K562 (cell line): Measurements from ENCODE around the gene ELMOD1. TPM values are rescaled to one million over a fixed set of nuclear protein-coding genes. Genes with fewer than 3 reads are reported as not detected.

Experiments
- ATAC-seq: fragments of 200-7000 bp; cut with Tn5 transposase; 3 replicates; pipeline ENCODE4 v1.9.1; 2020; ENCODE audit warnings: moderate library complexity
- BruUV-seq: library from RNA; stranded (reverse); fragments of 400-500 nt; replicated peaks from 2 replicates; lab custom pipeline; 2021; lab: Mats Ljungman, UMichigan
- CTCF ChIA-PET: fragments of 300-600 bp; formaldehyde crosslinking; extraction: SDS; loops from one replicate; lab custom pipeline; 2021; ENCODE audit warnings: low intra/inter-chr PET ratio; lab: Yijun Ruan, JAX
- POLR2A ChIA-PET: fragments of 300-600, 350-650 bp; sonication (Branson Sonifier 250); formaldehyde crosslinking; extraction: SDS; loops from one replicate; lab custom pipeline; 2021; ENCODE audit warnings: antibody characterized with exemption, inconsistent platforms; lab: Yijun Ruan, JAX
- DNase-seq, 4 experiments: peaks; one replicate each; pipeline versions ENCODE4 v3.0.0 to v3.0.0-alpha.2; 2011 to 2018; ENCODE audit warnings: low spot score in 3 of 4, mixed read lengths in 3 of 4; ENCODE audit errors: extremely low read depth in 1 of 4
- FAIRE-seq: peaks from 2 replicates; lab custom pipeline; 2011; peaks lifted over from hg19 to GRCh38; lab: Jason Lieb, UNC
- H2AFZ ChIP-seq: 2 replicates; pipeline ENCODE4 v1.6.0; 2011; ENCODE audit warnings: low read depth, low read length, control low read depth, inconsistent platforms
- H3K27ac ChIP-seq: fragments of 200-600 bp; 3 replicates; pipeline ENCODE4 v1.8.0; 2011; ENCODE audit warnings: low read depth, mild to moderate bottlenecking, control low read depth, inconsistent platforms, low read length, moderate library complexity, mixed read lengths; ENCODE audit errors: extremely low read depth
- H3K27me3 ChIP-seq, 2 experiments: fragments of 300-600 bp in 1 of 2; 2 replicates in 1 of 2; 3 replicates in 1 of 2; pipeline versions ENCODE4 v1.6.0 to v1.8.0; 2011; ENCODE audit warnings: inconsistent platforms in 2 of 2, low read length in 2 of 2, mild to moderate bottlenecking in 1 of 2, mixed read lengths in 1 of 2, moderate library complexity in 1 of 2; ENCODE audit not compliant: control insufficient read depth in 2 of 2, insufficient read depth in 2 of 2
- H3K36me3 ChIP-seq: fragments of 300-600 bp; 3 replicates; pipeline ENCODE4 v1.8.0; 2011; ENCODE audit warnings: mild to moderate bottlenecking, low read length, inconsistent platforms; ENCODE audit not compliant: control insufficient read depth, insufficient read depth
- H3K4me1 ChIP-seq, 2 experiments: fragments of 200-600 bp in 1 of 2; replicated peaks in 1 of 2; 2 replicates in 1 of 2; 3 replicates in 1 of 2; pipeline versions ENCODE4 v1.5.1 to v1.8.0; 2011; ENCODE audit warnings: inconsistent platforms in 2 of 2, low read length in 2 of 2, mild to moderate bottlenecking in 1 of 2, mixed read lengths in 1 of 2, moderate library complexity in 1 of 2; ENCODE audit not compliant: control insufficient read depth in 2 of 2, insufficient read depth in 2 of 2
- H3K4me2 ChIP-seq: 2 replicates; pipeline ENCODE4 v1.6.1; 2011; ENCODE audit warnings: low read length, control low read depth, inconsistent platforms, mixed read lengths; ENCODE audit not compliant: insufficient read depth
- H3K4me3 ChIP-seq: fragments of 200-600 bp; sonication (generic), shearing (Covaris generic); 2 replicates; pipeline ENCODE4 v1.5.1; 2016; ENCODE audit warnings: control low read depth, inconsistent platforms
- H3K79me2 ChIP-seq: fragments of 200-600 bp; 3 replicates; pipeline ENCODE4 v1.8.0; 2011; ENCODE audit warnings: low read length, inconsistent platforms; ENCODE audit not compliant: control insufficient read depth, insufficient read depth
- H3K9ac ChIP-seq, 2 experiments: 2 replicates each; pipeline versions ENCODE4 v1.6.0 to v1.6.1; 2011; ENCODE audit warnings: low read depth in 2 of 2, low read length in 2 of 2, control low read depth in 1 of 2, inconsistent platforms in 1 of 2, mild to moderate bottlenecking in 1 of 2, mixed read lengths in 1 of 2; ENCODE audit not compliant: insufficient read depth in 1 of 2
- H3K9me1 ChIP-seq: one replicate; pipeline ENCODE4 v1.6.0; 2011; ENCODE audit warnings: inconsistent platforms, mild to moderate bottlenecking, low read length, moderate library complexity; ENCODE audit not compliant: control insufficient read depth, insufficient read depth
- H3K9me3 ChIP-seq: replicated peaks from 2 replicates; pipeline ENCODE4 v1.5.1; 2011; ENCODE audit warnings: low read depth, low read length, inconsistent platforms; ENCODE audit not compliant: control insufficient read depth, insufficient read depth
- H4K20me1 ChIP-seq: replicated peaks from 2 replicates; pipeline ENCODE4 v1.6.1; 2011; ENCODE audit warnings: low read length, inconsistent platforms, mixed read lengths; ENCODE audit not compliant: control insufficient read depth, insufficient read depth
- MEIS2 ChIP-seq: fragments of 450-650 bp; IDR thresholded peaks from 2 replicates; pipeline ENCODE4 v1.6.1; 2014; ENCODE audit warnings: mild to moderate bottlenecking; ENCODE audit not compliant: partially characterized antibody
- NFIC ChIP-seq: fragments of 450-650 bp; IDR thresholded peaks from 2 replicates; pipeline ENCODE4 v1.6.1; 2017; ENCODE audit warnings: mild to moderate bottlenecking, inconsistent platforms
- NRF1 ChIP-seq, 2 experiments: fragments of 450-650 bp; IDR thresholded peaks in 1 of 2; conservative IDR thresholded peaks in 1 of 2; 2 replicates each; pipeline ENCODE4 v1.6.1; 2014; ENCODE audit warnings: mild to moderate bottlenecking in 2 of 2
- ZC3H8 ChIP-seq: fragments of 450-650 bp; IDR thresholded peaks from 2 replicates; pipeline ENCODE4 v1.6.1; 2017
- ZNF133 ChIP-seq: fragments of 250-450 bp; sonication (Bioruptor Pico); IDR thresholded peaks from 2 replicates; pipeline ENCODE4 v1.4.0; 2020; ENCODE audit warnings: mild to moderate bottlenecking
- ZNF197 ChIP-seq: fragments of 200-800 bp; sonication (Bioruptor generic); IDR thresholded peaks from 2 replicates; pipeline ENCODE4 v1.6.1; 2016; ENCODE audit warnings: low read depth, missing genetic modification characterization, missing compliant biosample characterization
- ZNF584 ChIP-seq: fragments of 200-800 bp; sonication (Bioruptor generic); IDR thresholded peaks from 2 replicates; pipeline ENCODE4 v1.6.1; 2016; ENCODE audit warnings: low read depth, mild to moderate bottlenecking, missing genetic modification characterization, missing compliant biosample characterization
- WGBS: fragments of 100-300 bp; shearing (Covaris generic); methylation state at CpG from one replicate; pipeline ENCODE4 v1.1.6; 2016; ENCODE audit warnings: low coverage, mixed read lengths; ENCODE audit not compliant: insufficient coverage; ENCODE audit errors: missing lambda C conversion rate; 5-methylcytosine and 5-hydroxymethylcytosine counted together
- in situ Hi-C: fragments of 300-500 bp; cut with MboI; formaldehyde crosslinking; loops from 4 replicates; pipeline ENCODE4 v1.15.0; 2018; ENCODE audit warnings: inconsistent platforms, mixed read lengths
- intact Hi-C: fragments of 100-400 bp; cut with micrococcal nuclease; formaldehyde crosslinking; loops from 2 replicates; pipeline ENCODE4 v1.14.2; 2022
- polyA plus RNA-seq, 8 experiments: library from polyadenylated mRNA; depleted of rRNA in 4 of 8; stranded (reverse) in 5 of 8; unstranded in 3 of 8; fragments of >200 nt; fragmentation: Nextera tagmentation in 2 of 8; fragmentation: Illumina TruSeq in 1 of 8; extraction: Ambion mirVana in 2 of 8; extraction: Trizol in 1 of 8; gene quantifications; 2 replicates each; pipeline versions ENCODE4 v1.2.1 to v1.2.3, GENCODE V29; 2011 to 2014; ENCODE audit warnings: inconsistent platforms in 1 of 8, missing spikeins in 1 of 8
- total RNA-seq, 7 experiments: library from RNA; depleted of rRNA in 6 of 7; stranded (reverse); fragments of >200 nt in 6 of 7; fragmentation: Illumina TruSeq in 2 of 7; extraction: Trizol in 2 of 7; gene quantifications; 2 replicates each; pipeline versions ENCODE4 v1.2.1 to v1.2.3, GENCODE V29; 2011 to 2021; ENCODE audit warnings: low replicate concordance in 1 of 7
- TF ChIP-seq, protein P1 (sequence below), 2 experiments: IDR thresholded peaks in 1 of 2; conservative IDR thresholded peaks in 1 of 2; 2 replicates each; pipeline ENCODE4 v1.6.1; 2016; ENCODE audit warnings: low read depth in 2 of 2, mild to moderate bottlenecking in 1 of 2, missing compliant biosample characterization in 1 of 2, missing genetic modification characterization in 1 of 2, moderate library complexity in 1 of 2

ELMOD1 gene
- total and polyA plus RNA-seq, 9 of the 15 experiments (the other 6 are each of a cell fraction or from before 2014, with no cell fraction given): not detected

DNA sequence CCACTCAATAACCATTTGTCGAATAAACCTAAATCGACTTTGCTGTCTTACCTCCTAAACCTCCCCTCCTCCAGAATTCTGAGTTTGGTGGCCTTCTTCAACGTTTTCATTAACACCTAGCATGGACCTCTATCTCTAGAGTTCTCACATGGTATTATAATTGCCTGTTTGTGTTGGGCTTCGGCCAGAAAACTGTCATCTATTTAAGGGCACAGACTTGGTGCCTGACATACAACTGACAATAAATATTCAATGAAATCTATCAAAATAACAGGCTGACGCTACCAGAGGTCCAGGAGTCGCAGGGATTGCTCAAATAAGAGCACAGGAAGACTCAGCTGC lies 26.1 kb upstream of the ELMOD1 start:
- TSS peak; percentile 65 for BruUV-seq
- H3K4me1 ChIP-seq: peaks cover 5 to 25% of the 10 kb centered on the region in 2 experiments
- peak overlapping the region; percentile 74 to 95 for H3K9ac ChIP-seq
- ATAC-seq (peak; percentile 22), FAIRE-seq (no peak), DNase-seq (no peak)
- H4K20me1 ChIP-seq: no peaks in the 10 kb centered on the region
- intact Hi-C loops (loop anchor here (5.0 kb wide), 3 partner anchors 207 to 332 kb away; partner anchors contain the start of gene SLC35F2), in situ Hi-C loops (no loop called here)
- H3K27ac ChIP-seq: peak overlapping the region; percentile 86
- H3K4me3 ChIP-seq: peak overlapping the region; percentile 74
- peak overlapping the region; percentile 91 for H3K4me2 ChIP-seq
- peak overlapping the region; percentile 99 for H2AFZ ChIP-seq
- no peaks in the 10 kb centered on the region for H3K9me3 ChIP-seq
- peaks cover 4% of the 10 kb centered on the region; the same call in 1 of the 3 replicates for H3K36me3 ChIP-seq
- TF ChIP-seq ZNF133 (CRISPR knock-in tag): no peak
- no peak for TF ChIP-seq ZNF584 (CRISPR knock-in tag)
- peak in 1 of 2 experiments; percentile 85; a peak in 1 of 4 replicates for TF ChIP-seq NRF1 (conservative IDR thresholded peaks at IDR 0.05 in 1 of 2, IDR thresholded peaks at IDR 0.05 in 1 of 2)
- TF ChIP-seq, protein P1, sequence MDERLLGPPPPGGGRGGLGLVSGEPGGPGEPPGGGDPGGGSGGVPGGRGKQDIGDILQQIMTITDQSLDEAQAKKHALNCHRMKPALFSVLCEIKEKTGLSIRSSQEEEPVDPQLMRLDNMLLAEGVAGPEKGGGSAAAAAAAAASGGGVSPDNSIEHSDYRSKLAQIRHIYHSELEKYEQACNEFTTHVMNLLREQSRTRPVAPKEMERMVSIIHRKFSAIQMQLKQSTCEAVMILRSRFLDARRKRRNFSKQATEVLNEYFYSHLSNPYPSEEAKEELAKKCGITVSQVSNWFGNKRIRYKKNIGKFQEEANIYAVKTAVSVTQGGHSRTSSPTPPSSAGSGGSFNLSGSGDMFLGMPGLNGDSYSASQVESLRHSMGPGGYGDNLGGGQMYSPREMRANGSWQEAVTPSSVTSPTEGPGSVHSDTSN (CRISPR knock-in tag; IDR thresholded peaks at IDR 0.05; ENCODE audit: low read depth): no peak
- TF ChIP-seq, protein P1 (tag; conservative IDR thresholded peaks at IDR 0.05; ENCODE audit: low read depth): peak; percentile 38; the same call in 1 of the 2 replicates
- peak; percentile 63 for TF ChIP-seq NFIC
- no peak for TF ChIP-seq ZNF197 (CRISPR knock-in tag)
- no peak for TF ChIP-seq ZC3H8
- TF ChIP-seq MEIS2: peak; percentile 46
- CTCF ChIA-PET: interaction anchor here (3.2 kb wide), 1 partner anchor 124 kb away, joined by 26 read pairs; no protein-coding TSS in a partner anchor
- no peaks in the 10 kb centered on the region for H3K9me1 ChIP-seq
- POLR2A ChIA-PET: interaction anchor here (0.8 kb wide), 1 partner anchor 28 kb away, joined by 3 read pairs; no protein-coding TSS in a partner anchor
- H3K27me3 ChIP-seq: no peaks in the 10 kb centered on the region
- H3K79me2 ChIP-seq: peaks cover 33% of the 10 kb centered on the region
- 3% methylated on average over 6 of the region's 6 CpGs for WGBS
